Hematopoietic multipotent progenitor cell treated with erythropoietin and hydrocortisone succinate and interleukin-3 and kit ligand, for 17 days (in vitro differentiated cells): Measurements from ENCODE around the gene PLIN4.

Experiments used
- DNase-seq: peaks from one replicate; pipeline ENCODE4 v3.0.0-alpha.2; 2015; ENCODE audit warnings: low spot score

The PLIN4 gene

DNA sequence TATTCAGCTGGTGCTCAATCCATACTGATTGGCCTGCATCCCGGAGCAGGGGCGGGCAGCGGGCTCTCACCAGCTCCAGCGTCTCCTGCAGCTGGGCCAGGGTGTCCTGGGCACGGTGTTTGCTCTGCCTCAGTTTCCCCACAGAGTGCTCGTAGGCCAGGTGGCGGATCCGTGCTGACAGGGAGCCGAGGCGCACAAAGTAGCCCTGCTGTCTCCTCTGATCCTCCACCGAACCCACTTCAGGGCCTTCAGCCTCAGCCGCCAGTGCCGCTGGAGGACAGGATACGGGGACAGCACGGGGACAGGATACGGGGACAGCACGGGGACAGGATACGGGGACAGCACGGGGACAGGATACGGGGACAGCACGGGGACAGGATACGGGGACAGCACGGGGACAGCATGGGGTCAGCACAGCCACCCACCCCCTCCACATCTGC lies 7.3 kb upstream of the PLIN4 start:
- no peak for DNase-seq

GRCh38 chr19:4524808-4525562 lies 6.7 kb upstream of the PLIN4 start:
- DNase-seq = peak; percentile 70

DNA sequence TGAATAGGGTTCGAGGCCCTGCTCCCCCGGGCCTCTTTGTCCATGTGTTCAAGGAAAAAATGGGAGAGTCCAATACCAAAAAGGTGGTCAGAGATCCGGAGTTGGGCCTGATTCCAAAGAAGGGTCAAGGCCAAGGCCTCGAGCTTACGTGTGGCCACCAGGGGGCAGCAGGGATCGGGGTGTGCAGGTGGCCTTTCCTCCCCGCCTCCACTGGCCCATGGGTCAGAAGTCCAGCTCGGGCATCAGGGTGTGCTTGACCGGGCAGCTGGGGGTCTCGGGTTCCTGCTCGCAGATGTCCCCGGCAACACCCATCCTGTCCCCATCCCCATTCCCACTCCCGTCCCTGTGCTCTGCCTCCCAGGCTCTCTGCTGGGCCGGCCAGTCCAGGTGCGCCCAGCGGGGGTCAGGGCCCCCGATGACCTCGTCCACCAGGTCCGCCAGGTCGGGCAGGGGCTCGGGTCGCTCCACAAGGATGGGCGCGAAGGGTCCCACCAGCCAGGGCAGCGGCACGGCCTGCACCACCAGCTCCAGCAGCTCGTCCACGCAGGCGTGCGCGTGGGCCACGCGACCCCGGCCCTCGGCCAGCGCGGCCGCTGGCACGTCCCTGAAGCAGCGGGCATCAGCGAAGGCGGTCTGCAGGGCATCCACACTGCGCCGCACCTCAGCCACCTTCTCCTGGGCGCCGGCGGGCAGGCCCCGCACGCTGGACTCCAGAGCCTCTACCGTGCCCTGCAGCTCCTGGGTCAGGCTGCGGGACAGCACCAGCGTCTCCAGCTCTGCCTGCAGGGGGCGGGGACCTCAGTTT lies 5.2 kb upstream of the PLIN4 start:
- peak; percentile 58 for DNase-seq

DNA sequence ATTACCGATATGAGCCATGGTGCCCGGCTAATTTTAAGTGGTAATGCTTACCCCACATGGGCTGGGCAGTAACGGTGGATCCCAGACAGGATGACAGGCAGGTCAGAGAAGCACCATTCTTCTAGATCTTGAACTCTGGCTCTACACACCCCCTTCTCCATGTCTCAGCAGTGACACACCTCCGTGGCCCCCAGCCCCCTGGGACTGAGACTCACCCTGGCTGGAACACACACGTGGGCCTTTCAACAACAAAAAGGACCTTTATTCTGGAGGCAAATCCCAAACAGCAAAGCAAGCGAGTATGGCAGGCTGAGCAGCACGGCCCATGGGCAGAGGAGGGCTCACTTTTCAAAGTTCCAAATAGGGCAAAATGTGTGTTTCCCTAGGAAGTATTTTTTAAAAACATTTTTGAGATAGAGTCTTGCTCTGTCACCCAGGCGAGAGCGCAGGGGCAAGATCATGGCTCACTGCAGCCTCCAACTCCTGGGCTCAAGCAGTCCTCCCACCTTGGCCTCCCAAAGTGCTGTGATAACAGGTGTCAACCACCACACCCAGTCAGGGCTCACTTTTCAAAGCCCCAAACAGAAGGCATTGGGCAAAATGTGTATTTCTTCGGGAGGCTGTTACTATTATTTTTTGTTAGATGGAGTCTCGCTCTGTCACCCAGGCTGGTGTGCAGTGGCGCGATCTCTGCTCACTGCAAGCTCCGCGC lies 4.2 kb upstream of the PLIN4 start:
- DNase-seq = no peak

DNA sequence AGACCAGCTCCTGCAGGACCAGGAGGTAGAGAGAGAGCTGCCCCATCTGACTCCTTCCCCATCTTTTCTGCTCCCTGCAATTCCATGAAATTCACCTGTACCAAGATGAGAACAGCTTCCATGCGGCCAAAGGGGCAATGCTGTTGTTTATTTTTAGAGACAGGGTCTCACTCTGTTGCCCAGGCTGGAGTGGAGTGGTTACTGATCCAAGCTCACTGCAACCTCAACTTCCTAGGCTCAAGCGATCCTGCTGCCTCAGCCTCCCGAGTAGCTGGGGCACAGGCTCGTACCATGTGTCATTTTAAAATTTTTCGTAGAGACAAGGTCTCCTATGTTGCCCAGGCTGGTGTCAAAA lies 3.6 kb upstream of the PLIN4 start:
- no peak for DNase-seq

DNA sequence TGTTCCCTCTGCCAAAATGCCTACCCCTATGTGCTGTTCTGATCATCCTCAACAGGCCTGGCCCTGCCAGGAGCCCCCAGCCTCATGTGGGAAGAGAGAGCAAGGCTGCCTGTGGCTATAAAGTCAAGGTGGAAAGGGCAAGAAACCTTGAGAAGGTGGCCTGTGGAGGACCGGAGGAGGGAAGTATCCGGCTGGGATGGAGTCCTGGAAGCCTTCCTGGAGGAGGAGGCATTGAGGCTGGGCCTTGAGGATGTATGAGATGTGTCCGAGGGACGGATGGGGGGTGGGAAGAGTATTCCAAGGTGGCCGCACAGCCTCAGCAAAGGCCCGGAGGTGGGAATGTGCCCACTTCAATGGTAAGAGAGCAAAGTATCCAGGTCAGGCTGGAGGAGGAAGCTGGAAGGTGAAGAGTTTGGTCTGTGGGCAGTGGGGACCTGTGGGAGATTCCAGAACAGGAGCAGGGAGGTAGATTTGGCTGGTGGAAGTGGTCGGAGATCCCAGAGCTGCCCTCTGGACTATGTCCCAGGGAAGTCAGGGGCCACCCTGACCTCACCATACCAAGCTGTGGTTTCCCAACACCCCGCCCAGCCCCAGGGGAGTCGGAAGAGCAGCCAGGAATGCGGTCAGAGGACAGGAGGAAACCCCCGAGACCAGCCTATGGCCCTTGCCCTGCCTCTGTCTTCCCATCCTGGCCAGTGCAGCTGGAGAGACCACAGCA lies 3.0 kb upstream of the PLIN4 start:
- no peak for DNase-seq

GRCh38 chr19:4519521-4520277 lies 1.4 kb upstream of the PLIN4 start:
- no peak for DNase-seq

DNA sequence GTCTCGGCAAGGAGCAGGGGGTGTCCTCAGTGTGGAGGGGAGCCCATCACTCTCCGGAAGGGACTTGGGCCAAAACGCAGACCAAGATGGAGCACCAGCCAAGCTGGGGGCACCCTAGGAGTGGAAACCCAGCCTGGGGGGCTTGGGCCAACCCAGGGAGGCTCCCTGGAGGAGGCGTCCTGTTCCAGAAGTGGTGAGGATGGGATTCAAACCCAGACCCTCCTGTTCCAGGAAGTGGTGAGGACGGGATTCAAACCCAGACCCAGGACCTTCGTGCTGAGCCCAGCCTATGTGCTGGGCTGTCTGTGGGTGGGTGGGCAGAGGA lies 848 bp upstream of the PLIN4 start:
- DNase-seq = no peak

DNA sequence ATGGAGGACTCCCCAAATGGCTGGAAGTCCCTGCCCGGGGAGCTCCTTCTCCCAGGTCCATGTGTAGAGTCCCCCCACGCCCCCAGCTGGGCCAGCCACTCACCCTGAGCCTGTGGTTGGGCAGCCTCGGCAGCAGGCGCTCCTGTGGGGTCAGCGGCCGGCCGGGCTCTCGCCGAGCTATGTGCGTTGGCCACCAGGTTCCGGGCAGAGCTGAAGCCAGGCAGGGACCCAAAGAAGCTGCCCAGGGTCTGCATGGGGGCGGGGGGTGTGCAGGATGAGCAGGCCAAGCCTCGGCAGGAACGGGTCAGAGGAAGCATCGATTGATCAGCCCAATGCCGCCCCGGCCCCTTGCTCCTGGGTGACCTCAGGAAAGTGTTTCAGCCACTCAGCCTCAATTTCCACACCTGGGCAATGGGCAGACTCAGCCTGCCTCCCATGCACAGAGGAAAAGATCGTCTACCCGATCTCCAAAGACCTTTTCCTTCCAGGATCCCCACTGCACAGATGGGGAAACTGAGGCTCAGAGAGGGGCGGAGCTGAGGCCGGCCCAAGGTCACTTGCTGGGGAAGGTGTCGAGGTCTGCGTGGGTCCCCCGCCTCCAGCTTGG lies 732 bp downstream of the PLIN4 start:
- DNase-seq = no peak

- DNase-seq = no peak
Observed at GRCh38 chr19:4516939-4517300, 1.4 kb downstream of the PLIN4 start.

GRCh38 chr19:4516199-4516938 lies 1.9 kb downstream of the PLIN4 start:
- no peak for DNase-seq

DNA sequence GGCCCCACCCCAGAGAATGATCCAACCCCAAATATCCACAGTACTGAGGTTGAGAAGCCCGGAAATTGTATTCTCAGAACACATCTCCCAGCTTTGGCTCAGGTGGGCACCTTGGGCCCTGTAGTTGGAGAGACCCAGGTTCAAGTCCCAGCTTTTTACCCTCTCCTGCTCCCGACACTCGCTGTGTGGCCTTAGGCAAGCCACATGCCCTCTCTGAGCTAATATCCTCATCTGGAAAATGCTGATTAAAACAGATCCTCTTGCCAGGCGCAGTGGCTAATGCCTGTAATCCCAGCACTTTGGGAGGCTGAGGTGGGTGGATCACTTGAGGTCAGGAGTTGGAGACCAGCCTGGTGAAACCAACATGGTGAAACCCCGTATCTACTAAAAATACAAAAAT lies 2.6 kb downstream of the PLIN4 start:
- DNase-seq = no peak

DNA sequence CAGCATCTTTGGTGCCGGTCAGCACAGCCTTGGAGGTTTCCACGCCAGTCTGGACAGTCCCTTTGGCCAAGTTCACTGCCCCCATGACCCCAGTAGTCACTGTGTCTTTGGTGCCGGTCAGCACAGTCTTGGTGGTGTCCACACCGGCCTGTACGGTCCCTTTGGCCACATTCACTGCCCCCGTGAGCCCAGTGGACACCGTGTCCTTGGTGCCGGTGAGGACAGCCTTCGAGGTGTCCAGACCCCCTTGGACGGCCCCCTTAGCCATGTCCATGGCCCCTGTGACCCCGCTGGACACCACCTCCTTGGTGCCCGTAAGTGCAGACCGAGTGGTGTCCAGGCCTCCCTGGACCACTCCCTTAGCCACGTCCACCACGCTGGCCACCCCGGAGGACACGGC lies 5.0 kb downstream of the PLIN4 start:
- no peak for DNase-seq

DNA sequence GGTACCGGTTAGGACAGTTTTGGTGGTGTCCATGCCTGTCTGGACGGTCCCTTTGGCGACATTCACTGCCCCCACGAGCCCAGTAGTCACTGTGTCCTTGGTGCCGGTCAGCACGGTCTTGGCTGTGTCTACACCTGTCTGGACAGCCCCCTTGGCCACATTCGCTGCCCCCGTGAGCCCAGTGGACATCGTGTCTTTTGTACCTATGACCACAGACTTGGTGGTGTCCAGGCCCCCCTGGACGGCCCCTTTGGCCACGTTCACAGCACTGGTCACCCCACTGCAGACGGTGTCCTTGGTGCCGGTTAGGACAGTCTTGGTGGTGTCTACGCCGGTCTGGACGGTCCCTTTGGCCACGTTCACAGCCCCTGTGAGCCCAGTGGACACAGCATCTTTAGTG lies 6.2 kb downstream of the PLIN4 start:
- DNase-seq = no peak

GRCh38 chr19:4511300-4512054 lies 6.8 kb downstream of the PLIN4 start:
- no peak for DNase-seq

GRCh38 chr19:4510435-4511255 lies 7.6 kb downstream of the PLIN4 start:
- DNase-seq = no peak

- no peak for DNase-seq
Observed at GRCh38 chr19:4508698-4509097, 9.6 kb downstream of the PLIN4 start.

DNA sequence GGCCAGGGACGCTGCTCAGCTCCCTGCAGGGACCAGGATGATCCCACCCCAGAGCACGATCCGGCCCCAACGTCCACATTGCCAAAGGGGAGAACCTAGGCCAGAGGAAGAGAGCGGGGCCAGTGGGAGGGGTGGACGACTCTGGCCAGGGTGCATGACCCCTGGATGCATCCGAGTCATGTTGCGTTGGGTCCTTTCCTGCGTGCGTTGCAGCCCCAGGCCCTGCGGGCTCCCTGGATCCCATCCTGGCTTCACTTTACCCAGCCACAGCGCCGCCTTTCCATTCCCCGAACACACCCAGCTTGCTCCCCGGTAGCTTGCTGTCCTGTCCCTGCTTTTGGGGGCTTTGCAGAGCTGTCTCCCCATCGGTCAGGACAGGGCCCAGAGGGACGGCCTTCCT lies 10.5 kb downstream of the PLIN4 start:
- DNase-seq = no peak

GRCh38 chr19:4507150-4507452 lies 11.2 kb downstream of the PLIN4 start:
- DNase-seq = no peak
